Heart right ventricle (tissue), 16 donors: Measurements from ENCODE around the gene MT1G. TPM values are rescaled to one million over a fixed set of nuclear protein-coding genes. Genes with fewer than 3 reads are reported as not detected.

ENCODE experiments used
- ATAC-seq, 8 donors: fragments of 200-7000 bp; cut with Tn5 transposase; one replicate each; pipeline ENCODE4 v1.9.1; 2020; ENCODE audit warnings: mild to moderate bottlenecking in 8 of 8, moderate library complexity in 8 of 8, moderate number of reproducible peaks in 1 of 8
- DNase-seq, 2 donors: peaks; one replicate each; pipeline ENCODE4 v3.0.0-alpha.2; 2020
- H3K27ac ChIP-seq, 10 donors: fragments of 200-600 bp; sonication (generic) in 2 of 10; one replicate each; pipeline versions ENCODE4 v1.5.0 to v1.8.0; 2020 to 2022; ENCODE audit warnings: mild to moderate bottlenecking in 3 of 10
- H3K27me3 ChIP-seq, 7 donors: fragments of 200-600 bp; one replicate each; pipeline ENCODE4 v1.8.0; 2021 to 2022; ENCODE audit warnings: mild to moderate bottlenecking in 2 of 7
- H3K36me3 ChIP-seq, 9 donors: fragments of 200-600 bp; sonication (generic) in 1 of 9; one replicate each; pipeline versions ENCODE4 v1.5.0 to v1.8.0; 2020 to 2022; ENCODE audit warnings: mild to moderate bottlenecking in 2 of 9
- H3K4me1 ChIP-seq, 9 donors: fragments of 200-600 bp; sonication (generic) in 1 of 9; one replicate each; pipeline versions ENCODE4 v1.5.0 to v1.8.0; 2020 to 2022; ENCODE audit warnings: mild to moderate bottlenecking in 4 of 9
- H3K4me3 ChIP-seq, 10 donors: fragments of 200-600 bp; sonication (generic) in 2 of 10; one replicate each; pipeline versions ENCODE4 v1.5.0 to v1.8.0; 2020 to 2022; ENCODE audit warnings: mild to moderate bottlenecking in 7 of 10, moderate library complexity in 2 of 10
- H3K9me3 ChIP-seq, 11 donors: fragments of 200-600 bp in 10 of 11; sonication (generic) in 2 of 11; one replicate each; pipeline versions ENCODE4 v1.5.0 to v1.8.0; 2013 to 2022; ENCODE audit warnings: mild to moderate bottlenecking in 2 of 11, control low read depth in 1 of 11, moderate library complexity in 1 of 11
- WGBS, 2 donors: extraction: QIAGEN DNeasy Blood & Tissue Kit; methylation state at CpG; one replicate each; pipeline ENCODE4 v1.1.7; 2013; ENCODE audit warnings: inconsistent platforms in 1 of 2; 5-methylcytosine and 5-hydroxymethylcytosine counted together
- intact Hi-C, 10 donors: fragments of 100-400 bp; cut with DNase I; formaldehyde crosslinking; loops; one replicate each; pipeline versions ENCODE4 v1.11.1 to v1.14.2; 2022
- polyA plus RNA-seq, 2 donors: library from polyadenylated mRNA; stranded (reverse); fragments of 200-250 nt; gene quantifications; one replicate each; pipeline ENCODE4 v1.2.3, GENCODE V29; 2013
- total RNA-seq, 10 donors: library from RNA; stranded (reverse); fragmentation: NEBNext Ultra II Directional in 3 of 10; extraction: Animal tissue kit (Norgen Biotek cat#: 25700) in 3 of 10; gene quantifications; one replicate each; pipeline versions ENCODE4 v1.2.1 to v1.2.4, GENCODE V29; 2021 to 2023
- TF ChIP-seq, protein P1 (sequence below), 9 donors: fragments of 200-600 bp; sonication (generic) in 2 of 9; IDR thresholded peaks; one replicate each; pipeline versions ENCODE4 v1.5.0 to v1.8.0; 2021 to 2022; ENCODE audit warnings: antibody characterized with exemption in 9 of 9, mild to moderate bottlenecking in 5 of 9, moderate library complexity in 1 of 9
- donor health status: Arrhythmogenic right ventricular cardiomyopathy.
- donor health status: ischemic (EF 13 %, LVEDD 7.1; RV severe dilation, severe dysfunction).
- donor health status: healthy with polysubstance abuse.
- donor health status: DM: no; HTN: yes; CAD: no.
- donor health status: DM: no; HTN: no; CAD: no.
- donor health status: ischemic (EF 25% LVEDD 6.9; RV normal size, moderate dysfunction).
- donor health status: ischemic (EF 25% LVEDD 5.7; RV mildly dilated, moderate dysfunction).
- donor health status: healthy.
- donor health status: DM: yes; HTN: yes; CAD: no.
- donor health status: Ischemic cardiomyopathy.
- donor health status: ischemic (EF 35%, LVEDD 5.7; RV mildly dilated, moderate dysfunction).
- donor health status: nonischemic (EF 11% LVEDD 7.7; RV severe dilation, severe dysfunction).
- donor health status: DM: yes; HTN: yes; CAD: no.
- donor health status: PGD.
- donor health status: ischemic (EF 29% LVEDD 5.4; RV normal size, mild dysfunction).
- donor health status: nonischemic (EF 23%, LVEDD 6.1; RV moderate dilation, normal function).

The MT1G gene
- total and polyA plus RNA-seq, 12 donors = 0.95 to 9.0 (median 2.3) TPM; not detected in 6

DNA sequence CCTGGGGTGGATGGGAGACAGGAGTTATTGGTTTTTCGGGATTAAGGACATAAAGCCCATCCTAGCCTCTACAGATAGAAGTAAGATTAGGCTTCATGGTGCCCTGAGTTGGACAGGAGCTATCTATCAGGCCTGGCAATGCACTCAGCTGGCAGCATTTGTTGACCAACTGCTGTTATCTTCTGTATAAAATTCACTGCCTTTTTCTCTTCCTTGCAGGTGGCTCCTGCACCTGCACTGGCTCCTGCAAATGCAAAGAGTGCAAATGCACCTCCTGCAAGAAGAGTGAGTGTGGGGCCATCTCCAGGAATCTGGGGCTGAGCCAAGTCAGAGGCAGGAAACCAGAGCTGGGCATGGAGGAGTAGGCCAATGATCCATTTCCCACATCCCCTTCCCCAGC lies 28.8 kb downstream of the MT1G start:
- peak overlapping the region in 1 of 10 donors; percentile 53 for H3K4me3 ChIP-seq
- H3K36me3 ChIP-seq = no peaks in the 10 kb centered on the region
- TF ChIP-seq, protein P1, sequence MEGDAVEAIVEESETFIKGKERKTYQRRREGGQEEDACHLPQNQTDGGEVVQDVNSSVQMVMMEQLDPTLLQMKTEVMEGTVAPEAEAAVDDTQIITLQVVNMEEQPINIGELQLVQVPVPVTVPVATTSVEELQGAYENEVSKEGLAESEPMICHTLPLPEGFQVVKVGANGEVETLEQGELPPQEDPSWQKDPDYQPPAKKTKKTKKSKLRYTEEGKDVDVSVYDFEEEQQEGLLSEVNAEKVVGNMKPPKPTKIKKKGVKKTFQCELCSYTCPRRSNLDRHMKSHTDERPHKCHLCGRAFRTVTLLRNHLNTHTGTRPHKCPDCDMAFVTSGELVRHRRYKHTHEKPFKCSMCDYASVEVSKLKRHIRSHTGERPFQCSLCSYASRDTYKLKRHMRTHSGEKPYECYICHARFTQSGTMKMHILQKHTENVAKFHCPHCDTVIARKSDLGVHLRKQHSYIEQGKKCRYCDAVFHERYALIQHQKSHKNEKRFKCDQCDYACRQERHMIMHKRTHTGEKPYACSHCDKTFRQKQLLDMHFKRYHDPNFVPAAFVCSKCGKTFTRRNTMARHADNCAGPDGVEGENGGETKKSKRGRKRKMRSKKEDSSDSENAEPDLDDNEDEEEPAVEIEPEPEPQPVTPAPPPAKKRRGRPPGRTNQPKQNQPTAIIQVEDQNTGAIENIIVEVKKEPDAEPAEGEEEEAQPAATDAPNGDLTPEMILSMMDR (IDR thresholded peaks at IDR 0.05) = no peak
- peak overlapping the region in 1 of 10 donors; percentile 78 for H3K27ac ChIP-seq
- no peaks in the 10 kb centered on the region for H3K9me3 ChIP-seq
- 66 to 68% methylated on average over 1 of the region's 1 CpG for WGBS, 2 donors
- H3K4me1 ChIP-seq = peaks cover 0 to 44% (median 27%) of the 10 kb centered on the region in 9 donors
- intact Hi-C loops = no loop called here
- DNase-seq = no peak
- peaks cover 3 to 96% (median 44%) of the 10 kb centered on the region in 7 donors for H3K27me3 ChIP-seq
- no peak for ATAC-seq

- WGBS, 2 donors = 5 to 6% methylated on average over 68 of the region's 68 CpGs
- peak; percentile 90 to 94 (median 93) for ATAC-seq
- H3K9me3 ChIP-seq = no peaks in the 10 kb centered on the region
- peaks cover 0 to 34% (median 21%) of the 10 kb centered on the region in 9 donors for H3K4me1 ChIP-seq
- H3K36me3 ChIP-seq = no peaks in the 10 kb centered on the region
- peak within 1 kb of the TSS in 9 of 10 donors; percentile 17 to 79 (median 67) for H3K27ac ChIP-seq
- peaks cover 3 to 96% (median 35%) of the 10 kb centered on the region in 7 donors for H3K27me3 ChIP-seq
- DNase-seq = peak; percentile 78 to 88
- peak within 1 kb of the TSS; percentile 36 to 64 (median 58) for H3K4me3 ChIP-seq
- intact Hi-C loops = no loop called here
- TF ChIP-seq, protein P1 (IDR thresholded peaks at IDR 0.05) = no peak
Observed at GRCh38 chr16:56637814-56638750, 29.8 kb downstream of the MT1G start, which contains the start of gene MT1A. TSS of gene MT1A (plus strand) at chr16:56638666. CDS start at chr16:56638739, 73 bp downstream.

DNA sequence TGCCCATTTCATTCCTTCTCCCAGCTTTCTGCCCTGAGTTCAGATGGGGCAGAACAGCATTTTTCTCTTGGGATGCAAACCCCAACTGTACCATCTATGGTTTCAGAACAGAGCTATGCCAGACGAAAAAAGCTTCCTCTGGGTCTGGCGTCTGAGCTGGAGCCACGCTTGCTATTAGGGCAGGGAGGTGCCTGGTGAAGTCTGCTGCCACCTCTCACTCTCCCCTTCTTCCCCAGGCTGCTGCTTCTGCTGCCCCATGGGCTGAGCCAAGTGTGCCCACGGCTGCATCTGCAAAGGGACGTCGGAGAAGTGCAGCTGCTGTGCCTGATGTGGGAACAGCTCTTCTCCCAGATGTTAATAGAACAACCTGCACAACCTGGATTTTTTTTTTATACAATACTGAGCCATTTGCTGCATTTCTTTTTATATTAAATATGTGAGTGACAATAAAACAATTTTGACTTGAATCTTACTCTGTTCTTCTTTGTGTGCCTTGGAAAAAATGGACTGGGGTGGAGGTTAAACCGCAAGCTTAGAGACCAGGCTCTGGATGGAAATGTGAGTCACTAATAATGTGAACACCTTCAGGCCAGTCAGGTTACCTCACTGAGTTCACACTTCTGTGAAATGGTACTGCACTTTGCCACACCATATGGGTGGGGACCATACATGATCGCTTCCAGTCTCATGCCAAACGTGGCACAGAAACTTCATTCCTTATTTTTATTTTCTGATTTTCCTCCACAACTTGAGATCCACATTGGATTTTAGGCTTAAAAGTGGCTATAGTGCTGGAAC lies 31.1 kb downstream of the MT1G start:
- Histone ChIP-seq H3K4me3 (no peak overlapping the region), H3K4me1 (peaks cover 0 to 32% (median 29%) of the 10 kb centered on the region in 9 donors), H3K9me3 (no peaks in the 10 kb centered on the region), H3K27me3 (peaks cover 3 to 100% (median 31%) of the 10 kb centered on the region in 7 donors), H3K36me3 (no peaks in the 10 kb centered on the region), H3K27ac (no peak overlapping the region)
- WGBS, 2 donors = 49 to 64% methylated on average over 9 of the region's 9 CpGs
- TF ChIP-seq, protein P1 (IDR thresholded peaks at IDR 0.05) = no peak
- intact Hi-C loops = no loop called here
- ATAC-seq (no peak), DNase-seq (no peak)

- peaks cover 3 to 98% (median 31%) of the 10 kb centered on the region in 7 donors for H3K27me3 ChIP-seq
- intact Hi-C loops = no loop called here
- no peak for DNase-seq
Observed at GRCh38 chr16:56635441-56635967, 32.4 kb downstream of the MT1G start.

More at GRCh38 chr16:56635441-56635967, 32.4 kb downstream of the MT1G start:
- H3K4me3 ChIP-seq = peak overlapping the region in 5 of 10 donors; percentile 5 to 30 (median 14)
- TF ChIP-seq, protein P1 (IDR thresholded peaks at IDR 0.05) = no peak
- H3K4me1 ChIP-seq = peaks cover 0 to 36% (median 29%) of the 10 kb centered on the region in 9 donors
- H3K36me3 ChIP-seq = no peaks in the 10 kb centered on the region
- H3K27ac ChIP-seq = no peak overlapping the region
- no peak for ATAC-seq
- 10 to 22% methylated on average over 32 to 40 of the region's 40 CpGs for WGBS, 2 donors
- no peaks in the 10 kb centered on the region for H3K9me3 ChIP-seq
